HG03025 (cell line): Measurements from ENCODE around the gene CRLF3.
"Not testable (repeated sequence)": the region's sequence is repeated elsewhere in the genome, so short reads cannot be mapped to it uniquely, and the experiment has no call there.

Experiments
- ATAC-seq: cut with Tn5 transposase; IDR thresholded peaks from one replicate; pipeline ENCODE4 v1.9.1; 2021; ENCODE audit warnings: mild to moderate bottlenecking, moderate library complexity; ENCODE audit not compliant: unreplicated experiment, low FRiP score

CRLF3 gene

DNA sequence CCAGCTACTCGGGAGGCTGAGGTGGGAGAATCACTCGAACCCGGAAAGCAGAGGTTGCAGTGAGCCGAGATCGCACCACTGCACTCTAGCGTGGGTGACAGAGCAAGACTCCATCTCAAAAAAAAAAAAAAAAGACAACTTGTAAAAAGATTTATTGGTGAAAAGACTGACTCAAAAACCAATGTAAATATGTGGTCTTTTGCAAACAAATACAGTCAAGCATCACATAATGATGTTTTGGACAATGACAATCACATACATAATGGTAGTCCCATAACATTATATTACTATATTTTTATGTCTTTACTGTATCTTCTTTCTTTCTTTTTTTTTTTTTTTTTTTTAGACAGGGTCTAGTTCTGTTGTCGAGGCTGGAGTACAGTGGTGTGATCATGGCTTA, 8.3 kb downstream of the CRLF3 start:
- ATAC-seq = no peak

DNA sequence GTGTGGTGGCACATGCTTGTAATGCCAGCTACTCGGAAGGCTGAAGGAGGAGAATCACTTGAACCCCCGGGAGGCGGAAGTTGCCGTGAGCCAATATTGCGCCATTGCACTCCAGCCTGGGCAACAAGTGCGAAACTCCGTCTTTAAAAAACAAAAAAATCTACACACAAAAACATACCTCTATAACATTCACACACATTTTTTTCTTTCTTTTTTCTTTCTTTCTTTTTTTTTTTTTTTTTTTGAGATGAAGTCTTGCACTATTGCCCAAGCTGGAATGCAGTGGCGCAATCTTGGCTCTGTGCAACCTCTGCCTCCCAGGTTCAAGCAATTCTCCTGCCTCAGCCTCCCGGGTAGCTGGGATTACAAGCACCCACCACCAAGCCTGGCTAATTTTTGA, 9.6 kb downstream of the CRLF3 start:
- ATAC-seq = not testable (repeated sequence)

DNA sequence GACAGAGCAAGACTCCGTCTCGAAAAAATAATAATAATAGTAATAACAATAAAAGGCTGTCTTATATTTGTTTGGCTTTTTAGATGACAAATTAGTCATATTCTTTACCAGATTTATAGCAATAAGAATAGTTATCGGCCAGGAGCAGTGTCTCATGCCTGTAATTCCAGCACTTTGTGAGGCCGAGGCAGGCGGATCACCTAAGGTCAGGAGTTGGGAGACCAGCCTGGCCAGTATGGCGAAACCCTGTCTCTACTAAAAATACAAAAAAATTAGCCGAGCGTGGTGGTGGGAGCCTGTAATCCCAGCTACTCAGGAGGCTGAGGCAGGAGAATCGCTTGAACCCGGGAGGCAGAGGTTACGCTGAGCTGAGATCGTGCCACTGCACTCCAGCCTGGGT, 10.3 kb downstream of the CRLF3 start:
- ATAC-seq = not testable (repeated sequence)

DNA sequence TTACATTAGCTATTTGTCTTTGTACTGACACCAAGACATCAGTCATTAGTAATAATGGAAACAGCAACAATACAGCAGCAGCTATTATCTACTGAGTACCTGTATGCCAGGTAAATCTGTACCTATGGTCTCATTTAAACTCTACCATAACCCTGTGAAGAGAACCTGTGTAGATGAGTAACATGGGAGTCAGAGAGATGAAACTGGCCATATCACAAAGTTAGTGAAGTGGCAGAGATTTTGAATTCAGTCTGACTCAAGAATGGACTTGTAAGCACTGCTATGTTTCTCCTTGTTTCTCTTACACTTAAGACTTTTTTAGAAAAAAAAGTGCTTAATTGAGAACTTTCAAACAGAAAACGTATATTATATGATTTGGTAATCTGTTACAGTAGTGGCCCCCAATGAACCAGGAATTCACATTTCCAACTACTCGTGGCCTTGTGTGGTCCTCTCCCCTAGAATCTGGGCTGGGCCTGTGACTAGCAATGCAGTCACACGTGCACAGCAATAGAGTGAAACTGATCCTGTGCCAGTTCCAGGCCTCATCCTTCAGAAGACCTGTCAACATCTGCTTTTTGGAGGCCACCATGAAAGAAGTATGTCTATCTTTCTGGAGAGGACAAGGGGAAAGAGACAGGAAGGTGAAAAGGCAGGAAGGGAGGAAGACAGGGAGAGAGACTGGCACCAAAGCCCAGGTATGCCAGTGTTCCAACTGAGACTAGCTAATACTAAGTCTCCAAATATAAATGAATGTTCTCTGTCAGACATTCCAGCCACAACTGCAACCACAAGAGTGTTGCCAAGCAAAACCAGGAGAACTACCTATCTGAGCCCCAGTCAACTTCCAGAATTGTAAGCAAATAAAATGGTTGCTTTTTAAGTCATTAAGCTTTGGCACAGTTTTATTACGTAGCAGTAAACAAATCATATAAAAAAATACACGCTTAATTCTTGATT, 12.0 kb downstream of the CRLF3 start:
- ATAC-seq = no peak

DNA sequence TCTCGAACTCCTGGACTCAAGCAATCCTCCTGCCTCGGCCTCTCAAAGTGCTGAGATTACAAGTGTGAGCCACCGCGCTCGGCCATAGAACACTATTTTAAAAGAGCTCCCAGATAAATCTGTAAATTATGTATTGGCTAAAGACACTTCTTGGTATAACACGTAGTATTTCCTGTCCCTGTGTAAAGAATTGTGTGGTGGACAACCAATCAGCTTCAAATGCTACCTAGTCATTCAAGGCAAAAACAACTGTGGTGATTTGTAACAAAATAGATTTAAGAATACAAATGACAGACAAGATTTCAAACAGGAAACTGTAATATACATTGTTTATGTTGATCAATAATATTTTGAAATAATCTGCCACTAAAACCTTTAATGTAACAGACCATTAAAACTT, 14.6 kb downstream of the CRLF3 start:
- no peak for ATAC-seq

DNA sequence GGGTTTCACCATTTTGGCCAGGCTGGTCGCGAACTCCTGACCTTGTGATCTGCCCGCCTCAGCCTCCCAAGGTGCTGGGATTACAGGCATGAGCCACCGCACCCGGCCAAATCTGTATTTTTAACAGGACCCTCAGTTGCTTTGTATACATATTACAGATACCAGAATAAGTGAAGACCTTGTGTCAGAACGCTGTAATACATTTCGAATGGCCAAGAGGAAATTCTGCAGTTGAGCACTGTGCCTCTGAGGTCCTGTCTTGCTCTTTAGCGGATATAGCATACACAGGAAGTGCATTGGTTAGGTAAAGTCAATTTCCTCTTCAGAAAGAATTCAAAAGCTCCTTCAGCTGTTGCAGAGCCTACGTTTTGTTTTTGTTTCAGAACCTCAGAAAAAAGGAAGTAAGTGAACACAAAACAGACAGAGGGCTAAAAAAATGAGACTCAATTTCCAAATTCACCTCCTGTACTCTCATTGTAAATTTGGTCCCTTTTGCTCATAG, 15.7 kb downstream of the CRLF3 start:
- ATAC-seq = no peak

DNA sequence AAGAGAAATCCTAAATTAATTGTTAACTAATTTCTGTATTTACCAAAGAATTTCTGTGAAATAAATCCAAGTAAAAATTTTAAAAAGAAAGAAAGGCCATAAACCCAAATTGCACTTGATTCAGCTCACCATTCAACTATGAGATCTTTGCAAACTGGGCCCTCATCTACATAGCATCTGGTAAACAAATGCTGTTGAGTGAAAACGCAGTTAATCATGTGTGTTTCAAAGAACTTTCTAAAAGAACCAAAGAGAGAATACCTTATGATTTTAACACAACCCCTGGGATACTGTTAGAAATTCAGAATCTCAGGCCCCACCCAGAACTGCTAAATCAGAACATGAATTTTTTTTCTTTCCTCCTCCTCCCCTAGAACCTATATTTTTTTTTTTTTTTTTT, 16.6 kb downstream of the CRLF3 start:
- ATAC-seq = no peak

DNA sequence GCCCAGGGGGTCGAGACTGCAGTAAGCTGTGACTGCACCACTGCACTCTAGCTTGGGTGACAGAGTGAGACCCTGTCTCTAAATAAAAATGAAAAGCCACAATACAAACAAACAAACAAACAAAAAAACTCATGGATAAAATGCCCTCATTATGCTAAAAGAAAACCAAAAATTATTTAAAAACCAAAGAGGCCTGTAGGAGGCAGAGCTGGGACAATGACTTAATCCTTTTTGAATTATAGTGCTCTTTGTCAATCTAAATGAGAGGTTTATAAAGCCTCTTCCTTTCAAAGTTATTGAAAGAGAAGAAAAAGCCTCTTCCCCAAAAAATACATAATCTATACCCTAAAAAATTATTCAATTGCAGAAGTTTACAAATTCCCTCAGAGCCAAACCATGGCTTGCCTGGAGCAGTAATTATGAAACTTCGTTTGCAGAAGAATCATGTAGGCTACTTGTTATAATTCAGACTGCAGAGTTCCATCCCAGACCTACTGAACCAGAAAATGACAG, 18.5 kb downstream of the CRLF3 start:
- ATAC-seq = no peak

DNA sequence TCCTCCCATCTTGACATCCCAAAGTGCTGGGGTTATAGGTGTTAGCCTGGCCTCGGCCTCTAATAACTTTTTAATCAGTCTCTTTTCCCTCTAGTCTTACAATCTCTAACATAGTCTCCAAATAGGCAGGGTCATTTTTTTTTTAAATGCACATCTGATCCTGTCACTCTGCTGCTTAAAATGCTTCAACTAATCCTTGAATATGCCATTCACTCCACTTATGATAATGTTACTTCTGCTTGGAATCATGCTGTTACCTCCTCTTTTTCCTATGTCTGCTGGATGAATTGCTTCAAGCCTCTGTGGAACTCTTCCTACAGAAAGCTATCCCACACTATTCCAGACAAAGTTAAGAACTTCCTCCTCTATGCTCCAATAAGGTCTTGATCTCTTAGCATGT, 22.8 kb downstream of the CRLF3 start:
- ATAC-seq = no peak

DNA sequence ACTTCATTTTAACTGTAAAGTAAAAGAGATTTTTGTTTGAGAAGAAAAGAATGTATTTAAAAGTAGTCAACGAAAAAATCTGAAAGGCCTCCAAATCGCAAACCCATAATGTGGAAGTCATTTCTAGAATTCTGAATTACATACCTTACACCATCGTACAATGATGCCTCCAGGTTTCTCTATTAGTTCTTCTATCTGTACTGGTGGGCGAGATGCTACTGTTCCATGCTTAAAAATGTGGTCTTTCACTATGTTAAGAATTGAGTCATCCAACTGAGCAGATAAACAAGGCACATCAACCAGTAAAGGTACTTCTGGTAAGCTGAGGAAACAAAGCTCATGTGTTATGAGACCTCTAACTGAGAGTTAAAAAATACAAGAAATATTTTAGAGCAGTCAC, 28.5 kb downstream of the CRLF3 start:
- no peak for ATAC-seq

DNA sequence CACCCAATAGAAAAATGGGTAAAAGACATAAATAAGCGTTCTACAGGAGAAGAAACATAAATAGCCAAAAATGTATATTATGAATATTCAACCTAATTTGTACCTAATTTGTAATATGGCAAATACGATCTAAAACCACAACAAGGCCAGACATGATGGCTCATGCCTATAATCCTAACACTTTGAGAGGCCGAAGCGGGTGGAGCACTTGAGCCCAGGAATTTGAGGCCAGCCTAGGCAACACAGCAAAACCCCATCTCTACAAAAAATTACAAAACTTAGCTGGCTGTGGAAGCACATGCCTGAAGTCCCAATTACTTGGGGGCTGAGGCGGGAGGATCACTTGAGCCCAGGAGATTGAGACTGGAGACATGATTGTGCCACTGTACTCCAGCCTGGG, 30.1 kb downstream of the CRLF3 start:
- no peak for ATAC-seq

DNA sequence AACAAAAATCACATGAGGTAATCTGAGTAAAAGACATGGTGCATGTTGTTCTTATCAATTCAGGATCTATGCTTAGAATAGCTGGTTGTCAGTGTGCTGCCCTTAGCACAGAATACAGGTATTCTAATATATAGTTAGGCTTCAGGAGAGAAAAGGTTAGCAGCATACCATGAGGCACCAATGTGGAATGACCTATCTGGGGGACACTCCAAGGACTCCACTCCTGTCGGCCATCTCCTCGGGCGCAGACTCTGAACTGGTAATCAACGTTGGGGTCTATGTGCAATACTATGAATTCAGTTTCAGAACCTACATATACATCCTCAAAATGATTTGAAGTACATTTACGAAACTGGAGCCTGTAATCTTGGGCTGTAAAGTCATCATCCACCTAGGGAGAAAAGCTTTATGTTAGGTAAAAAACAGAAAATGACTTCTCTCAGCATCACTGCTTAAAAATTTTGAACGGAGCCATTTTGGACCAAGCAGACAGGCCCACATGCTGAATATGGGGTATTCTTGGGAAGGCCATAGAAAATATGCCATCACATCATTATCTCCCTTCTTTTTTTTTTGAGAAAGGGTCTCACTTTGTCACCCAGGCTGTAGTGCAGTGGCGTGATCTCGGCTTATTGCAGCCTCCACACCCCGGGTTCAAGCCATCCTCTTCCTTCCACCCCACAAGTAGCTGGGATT, 31.1 kb downstream of the CRLF3 start:
- ATAC-seq = no peak

DNA sequence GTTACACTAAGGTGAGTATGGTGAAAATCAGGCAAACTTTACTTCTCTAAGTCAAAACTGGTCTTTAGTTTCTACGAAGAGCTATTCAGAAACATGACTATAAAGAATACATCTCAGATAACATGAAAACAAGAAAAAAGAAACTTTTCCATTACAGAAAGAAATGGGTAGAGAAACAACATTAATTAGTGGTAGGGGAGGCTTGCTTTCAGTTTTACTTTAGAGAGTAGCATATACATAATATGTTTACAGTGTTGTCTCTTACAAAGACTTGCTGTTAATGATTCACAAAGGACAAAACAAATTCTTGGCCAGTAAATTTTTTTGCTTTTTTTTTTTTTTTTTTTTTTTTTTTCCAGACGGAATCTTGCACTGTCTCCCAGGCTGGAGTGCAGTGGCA, 34.2 kb downstream of the CRLF3 start:
- ATAC-seq = no peak

DNA sequence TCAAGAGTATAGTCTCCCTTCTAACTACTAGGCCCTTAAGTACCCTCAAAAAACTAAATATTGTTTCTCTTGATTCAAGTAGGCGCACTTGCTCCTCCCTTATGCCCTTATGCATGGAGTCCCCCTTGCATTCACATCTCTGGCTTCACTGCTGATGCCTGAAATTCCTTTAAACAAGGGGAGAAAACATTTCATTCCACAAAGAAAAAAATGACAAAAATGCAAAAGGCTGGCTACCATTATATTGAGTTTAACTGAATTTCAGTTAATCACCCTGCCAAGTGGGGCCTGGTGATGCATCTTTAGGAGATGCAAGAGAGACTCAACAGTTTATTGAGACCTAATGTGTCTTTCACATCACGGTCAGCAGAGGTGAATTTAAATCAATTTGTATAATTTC, 35.6 kb downstream of the CRLF3 start:
- ATAC-seq = no peak

DNA sequence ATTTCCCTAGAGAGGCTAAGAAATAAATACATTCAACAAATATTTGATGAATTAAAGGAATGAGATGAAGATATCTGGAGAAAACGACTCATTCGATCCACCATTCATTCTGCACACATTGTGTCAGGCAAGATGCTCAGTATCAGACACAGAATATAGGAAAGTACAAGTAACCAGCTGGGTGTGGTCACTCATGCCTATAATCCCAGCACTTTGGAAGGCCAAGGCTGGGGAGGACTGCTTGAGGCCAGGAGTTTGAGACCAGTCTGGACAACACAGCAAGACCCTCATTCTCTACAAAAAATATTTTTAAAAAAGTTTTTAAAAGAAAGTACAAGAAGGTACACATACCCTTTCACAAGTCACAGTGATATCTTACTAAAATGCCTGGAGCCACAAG, 42.3 kb downstream of the CRLF3 start:
- ATAC-seq = no peak

DNA sequence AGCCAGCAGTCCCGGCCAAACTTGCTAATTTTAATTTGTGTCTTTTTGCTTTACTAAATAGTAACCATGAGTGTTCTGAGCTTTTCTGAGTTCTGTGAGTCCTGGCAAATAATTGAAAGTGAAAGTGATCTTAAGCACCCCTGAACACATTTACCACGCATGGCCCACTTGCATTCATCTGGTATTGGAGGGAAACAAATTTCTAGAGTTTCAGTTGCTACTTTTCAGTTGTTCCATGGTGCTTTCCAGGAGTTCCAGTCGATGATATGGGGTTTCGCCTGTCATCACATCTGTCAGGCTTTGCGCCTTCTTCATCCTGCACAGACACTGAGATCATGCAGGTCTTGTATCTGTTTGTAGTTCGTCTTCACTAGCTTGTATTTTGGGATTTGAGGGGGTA, 44.1 kb downstream of the CRLF3 start:
- ATAC-seq = no peak

DNA sequence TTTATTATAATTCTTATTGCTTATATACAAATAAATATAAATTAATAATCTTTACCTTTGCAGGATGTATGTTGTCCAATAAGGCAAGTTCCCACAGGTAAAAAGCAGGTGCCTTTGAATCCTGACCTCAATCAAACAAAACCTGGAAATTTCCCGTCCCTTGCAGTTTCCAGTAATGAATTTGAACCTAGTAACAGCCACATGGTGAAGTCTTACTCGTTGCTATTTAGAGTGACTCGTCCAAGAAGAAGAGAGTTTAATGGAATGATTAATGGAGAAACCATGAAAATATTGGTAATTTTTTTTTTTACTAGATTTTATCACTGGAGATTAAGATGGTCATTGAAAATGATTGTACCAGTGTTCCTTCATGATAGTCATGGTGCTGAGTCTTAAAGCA, 55.7 kb downstream of the CRLF3 start:
- not testable (repeated sequence) for ATAC-seq

DNA sequence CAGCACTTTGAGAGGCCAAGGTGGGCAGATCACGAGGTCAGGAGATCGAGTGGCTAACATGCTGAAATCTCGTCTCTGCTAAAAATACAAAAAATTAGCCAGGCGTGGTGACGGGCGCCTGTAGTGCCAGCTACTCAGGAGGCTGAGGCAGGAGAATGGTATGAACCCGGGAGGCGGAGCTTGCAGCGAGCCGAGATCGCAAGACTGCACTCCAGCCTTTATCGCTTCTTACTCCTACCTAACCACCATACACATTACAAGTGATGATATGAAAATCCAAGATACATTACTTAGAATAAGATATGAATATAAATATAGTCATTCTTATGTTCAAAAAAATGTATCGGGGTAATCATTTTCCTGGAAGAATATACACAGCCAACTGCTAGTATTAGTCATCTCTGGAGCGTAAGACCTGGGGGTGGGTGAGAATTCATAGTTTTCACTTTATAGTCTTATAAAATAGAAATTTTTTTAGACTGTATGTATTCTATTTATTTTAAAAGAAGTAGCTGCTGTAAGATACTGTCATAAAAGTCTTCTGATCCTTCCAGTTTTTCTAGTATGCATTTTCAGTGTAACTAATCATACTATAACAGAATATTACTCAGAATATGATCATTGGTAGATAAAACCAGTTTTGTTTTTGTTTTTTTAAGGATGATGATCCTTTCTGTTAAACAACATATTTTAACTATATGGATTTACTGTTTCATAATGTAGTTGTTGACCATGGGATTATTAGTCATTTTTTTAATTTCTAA, 56.7 kb downstream of the CRLF3 start:
- not testable (repeated sequence) for ATAC-seq

DNA sequence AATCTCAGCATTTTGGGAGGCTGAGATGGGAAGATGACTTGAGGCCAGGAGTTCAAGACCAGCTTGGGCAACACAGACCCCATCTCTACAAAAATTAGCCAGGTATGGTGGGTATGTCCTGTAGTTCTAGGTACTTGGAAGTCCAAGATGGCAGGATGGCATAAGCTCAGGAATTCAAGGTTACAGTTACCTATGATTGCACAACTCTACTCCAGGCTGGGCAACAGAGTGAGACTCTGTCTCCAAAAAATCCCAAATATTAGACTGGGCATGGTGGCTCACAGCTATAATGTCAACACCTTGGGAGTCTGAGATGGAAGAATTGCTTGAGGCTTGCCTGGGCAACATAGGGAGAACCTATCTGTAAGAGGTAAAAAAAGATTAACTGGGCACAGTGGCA, 63.4 kb downstream of the CRLF3 start:
- ATAC-seq = no peak

DNA sequence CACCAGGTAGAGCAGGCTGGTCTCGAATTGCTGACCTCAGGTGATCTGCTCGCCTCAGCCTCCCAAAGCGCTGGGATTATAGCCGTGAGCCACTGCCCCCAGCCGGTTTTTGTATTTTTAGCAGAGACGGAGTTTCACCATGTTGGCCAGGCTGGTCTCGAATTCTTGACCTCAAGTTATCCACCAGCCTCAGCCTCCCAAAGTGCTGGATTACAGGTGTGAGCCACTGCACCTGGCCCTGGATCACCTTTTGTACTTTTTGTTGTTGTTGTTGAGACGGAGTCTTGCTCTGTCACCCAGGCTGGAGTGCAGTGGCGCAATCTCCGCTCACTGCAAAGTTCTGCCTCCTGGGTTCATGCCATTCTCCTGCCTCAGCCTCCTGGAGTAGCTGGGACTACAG, 71.2 kb downstream of the CRLF3 start:
- ATAC-seq = not testable (repeated sequence)

DNA sequence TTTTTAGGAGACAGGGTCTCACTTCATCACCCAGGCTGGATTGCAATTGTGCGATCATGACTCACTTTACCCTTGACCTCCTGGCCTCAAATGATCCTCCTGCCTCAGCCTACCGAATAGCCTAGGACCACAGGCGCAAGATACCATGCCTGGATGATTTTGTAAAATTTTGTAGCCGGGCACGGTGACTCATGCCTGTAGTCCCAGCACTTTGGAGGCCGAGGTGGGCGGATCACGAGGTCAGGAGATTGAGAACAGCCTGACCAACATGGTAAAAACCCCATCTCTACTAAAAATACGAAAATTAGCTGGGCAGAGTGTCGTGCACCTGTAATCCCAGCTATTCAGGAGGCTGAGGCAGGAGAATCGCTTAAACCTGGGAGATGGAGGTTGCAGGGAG, 73.5 kb downstream of the CRLF3 start:
- ATAC-seq = not testable (repeated sequence)
